Neural cell (in vitro differentiated cells): Measurements from ENCODE around the gene PPP2R1A. TPM values are rescaled to one million over a fixed set of nuclear protein-coding genes. Genes with fewer than 3 reads are reported as not detected.

ENCODE experiments used
- H2AFZ ChIP-seq: fragments of 200-600, 300-800 bp; sonication (generic), shearing (Covaris generic); 2 replicates; pipeline ENCODE4 v1.6.0; 2014; ENCODE audit warnings: low read depth, mild to moderate bottlenecking, antibody characterized with exemption, low read length, moderate library complexity
- H3F3A ChIP-seq: fragments of 200-600 bp; shearing (Covaris generic); 2 replicates; pipeline ENCODE4 v1.6.1; 2016; ENCODE audit warnings: mild to moderate bottlenecking, moderate library complexity, mixed read lengths, antibody characterized with exemption, low read length; ENCODE audit not compliant: insufficient read depth, poor library complexity, severe bottlenecking
- H3K27ac ChIP-seq: fragments of 200-600, 300-800 bp; sonication (generic), shearing (Covaris generic); 2 replicates; pipeline ENCODE4 v1.5.1; 2014; ENCODE audit warnings: mild to moderate bottlenecking, low read length, moderate library complexity
- H3K27me3 ChIP-seq: fragments of 300-800, 200-600 bp; sonication (generic), shearing (Covaris generic); 2 replicates; pipeline ENCODE4 v1.6.0; 2014; ENCODE audit warnings: mild to moderate bottlenecking, low read depth, low read length, moderate library complexity; ENCODE audit not compliant: insufficient read depth
- H3K36me3 ChIP-seq: fragments of 300-800, 200-600 bp; sonication (generic), shearing (Covaris generic); 2 replicates; pipeline ENCODE4 v1.5.1; 2014; ENCODE audit warnings: mild to moderate bottlenecking, antibody characterized with exemption, low read length, moderate library complexity; ENCODE audit not compliant: insufficient read depth
- H3K4me2 ChIP-seq: fragments of 300-800, 200-600 bp; sonication (generic), shearing (Covaris generic); 2 replicates; pipeline ENCODE4 v1.6.0; 2014; ENCODE audit warnings: mild to moderate bottlenecking, low read length
- H3K4me3 ChIP-seq: fragments of 300-800, 200-600 bp; sonication (generic), shearing (Covaris generic); 2 replicates; pipeline ENCODE4 v1.5.1; 2014; ENCODE audit warnings: mild to moderate bottlenecking, low read length, moderate library complexity
- H3K79me2 ChIP-seq: fragments of 200-600 bp; shearing (Covaris generic); replicated peaks from 2 replicates; pipeline ENCODE4 v1.6.0; 2014; ENCODE audit warnings: mild to moderate bottlenecking, low read length, moderate library complexity; ENCODE audit not compliant: insufficient read depth
- H3K9ac ChIP-seq: fragments of 300-800, 200-600 bp; sonication (generic), shearing (Covaris generic); 2 replicates; pipeline ENCODE4 v1.6.1; 2016; ENCODE audit warnings: mild to moderate bottlenecking, low read length, mixed read lengths
- H3K9me2 ChIP-seq: fragments of 200-600 bp; shearing (Covaris generic); 2 replicates; pipeline ENCODE4 v1.6.1; 2016; ENCODE audit warnings: mild to moderate bottlenecking, low read length, mixed read lengths; ENCODE audit not compliant: insufficient read depth
- H3K9me3 ChIP-seq: fragments of 200-600, 300-800 bp; sonication (generic), shearing (Covaris generic); 2 replicates; pipeline ENCODE4 v1.6.1; 2016; ENCODE audit warnings: mild to moderate bottlenecking, mixed run types, low read length, moderate library complexity, mixed read lengths
- H4K20me1 ChIP-seq: fragments of 200-600 bp; shearing (Covaris generic); 2 replicates; pipeline ENCODE4 v1.6.1; 2016; ENCODE audit warnings: mild to moderate bottlenecking, mixed run types; ENCODE audit not compliant: insufficient read depth
- EP300 ChIP-seq: fragments of 450-650 bp; conservative IDR thresholded peaks from 2 replicates; pipeline ENCODE4 v1.6.1; 2014; ENCODE audit warnings: antibody characterized with exemption, mild to moderate bottlenecking, moderate library complexity; ENCODE audit not compliant: poor library complexity, severe bottlenecking
- EZH2 ChIP-seq: fragments of 200-600, 300-800 bp; shearing (Covaris generic), sonication (generic); IDR thresholded peaks from 2 replicates; pipeline ENCODE4 v1.6.1; 2014; ENCODE audit warnings: antibody characterized with exemption, low read length, borderline replicate concordance, mild to moderate bottlenecking; ENCODE audit not compliant: insufficient read depth, poor library complexity, severe bottlenecking
- MXI1 ChIP-seq: fragments of 450-650 bp; conservative IDR thresholded peaks from 2 replicates; pipeline ENCODE4 v1.6.1; 2014; ENCODE audit warnings: antibody characterized with exemption, mild to moderate bottlenecking; ENCODE audit not compliant: poor library complexity, severe bottlenecking
- POLR2AphosphoS5 ChIP-seq: IDR thresholded peaks from 2 replicates; pipeline ENCODE4 v1.6.1; 2012
- RAD21 ChIP-seq: fragments of 450-650 bp; conservative IDR thresholded peaks from 2 replicates; pipeline ENCODE4 v1.6.1; 2014; ENCODE audit warnings: antibody characterized with exemption, mild to moderate bottlenecking, moderate library complexity
- REST ChIP-seq: IDR thresholded peaks from 2 replicates; pipeline ENCODE4 v1.6.1; 2012; ENCODE audit warnings: borderline replicate concordance
- SMC3 ChIP-seq: fragments of 450-650 bp; conservative IDR thresholded peaks from 2 replicates; pipeline ENCODE4 v1.6.1; 2014; ENCODE audit warnings: antibody characterized with exemption, mild to moderate bottlenecking, moderate library complexity; ENCODE audit not compliant: poor library complexity
- TAF1 ChIP-seq: IDR thresholded peaks from 2 replicates; pipeline ENCODE4 v1.6.1; 2012; ENCODE audit warnings: low read depth
- polyA plus RNA-seq: library from polyadenylated mRNA; depleted of rRNA; stranded (reverse); fragments of >200 nt; gene quantifications from 2 replicates; pipeline ENCODE4 v1.2.3, GENCODE V29; 2014
- TF ChIP-seq, protein P1 (sequence below): fragments of 450-650 bp; IDR thresholded peaks from 2 replicates; pipeline ENCODE4 v1.5.1; 2014; ENCODE audit warnings: antibody characterized with exemption, mild to moderate bottlenecking, moderate library complexity; ENCODE audit not compliant: poor library complexity, severe bottlenecking

Gene PPP2R1A
- polyA plus RNA-seq, 1 donor from 2014 or later: 394 TPM

DNA sequence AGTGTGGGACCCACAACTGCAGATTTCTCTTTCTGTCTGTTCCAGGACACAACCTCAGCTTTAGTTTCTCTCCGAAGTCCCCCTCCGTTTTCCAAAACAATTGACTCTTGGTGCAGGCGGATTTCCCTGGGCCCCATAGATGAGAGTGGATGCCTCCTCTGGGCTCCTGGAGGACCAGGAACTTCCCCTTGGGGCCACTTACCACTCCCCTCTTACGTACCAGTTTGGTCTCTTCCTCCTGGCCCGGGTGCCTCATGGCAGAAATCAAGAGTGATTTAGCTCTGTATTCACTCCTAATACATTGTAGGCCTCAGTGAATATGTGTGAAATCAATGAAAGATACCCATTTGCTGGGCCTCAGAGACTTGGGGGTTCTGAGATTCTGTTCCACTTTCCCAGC lies 34.4 kb downstream of the PPP2R1A start:
- Histone ChIP-seq H2AFZ (no peak overlapping the region), H3K4me3 (no peak overlapping the region), H3K9ac (no peak overlapping the region), H3K9me3 (no peaks in the 10 kb centered on the region), H4K20me1 (no peaks in the 10 kb centered on the region), H3K36me3 (peaks cover 19% of the 10 kb centered on the region), H3K79me2 (no peaks in the 10 kb centered on the region), H3F3A (no peaks in the 10 kb centered on the region), H3K27me3 (no peaks in the 10 kb centered on the region), H3K9me2 (no peaks in the 10 kb centered on the region), H3K4me2 (no peak overlapping the region), H3K27ac (no peak overlapping the region)
- TF ChIP-seq MXI1: no peak
- TF ChIP-seq EP300: no peak
- no peak for TF ChIP-seq POLR2AphosphoS5
- no peak for TF ChIP-seq SMC3
- TF ChIP-seq, protein P1, sequence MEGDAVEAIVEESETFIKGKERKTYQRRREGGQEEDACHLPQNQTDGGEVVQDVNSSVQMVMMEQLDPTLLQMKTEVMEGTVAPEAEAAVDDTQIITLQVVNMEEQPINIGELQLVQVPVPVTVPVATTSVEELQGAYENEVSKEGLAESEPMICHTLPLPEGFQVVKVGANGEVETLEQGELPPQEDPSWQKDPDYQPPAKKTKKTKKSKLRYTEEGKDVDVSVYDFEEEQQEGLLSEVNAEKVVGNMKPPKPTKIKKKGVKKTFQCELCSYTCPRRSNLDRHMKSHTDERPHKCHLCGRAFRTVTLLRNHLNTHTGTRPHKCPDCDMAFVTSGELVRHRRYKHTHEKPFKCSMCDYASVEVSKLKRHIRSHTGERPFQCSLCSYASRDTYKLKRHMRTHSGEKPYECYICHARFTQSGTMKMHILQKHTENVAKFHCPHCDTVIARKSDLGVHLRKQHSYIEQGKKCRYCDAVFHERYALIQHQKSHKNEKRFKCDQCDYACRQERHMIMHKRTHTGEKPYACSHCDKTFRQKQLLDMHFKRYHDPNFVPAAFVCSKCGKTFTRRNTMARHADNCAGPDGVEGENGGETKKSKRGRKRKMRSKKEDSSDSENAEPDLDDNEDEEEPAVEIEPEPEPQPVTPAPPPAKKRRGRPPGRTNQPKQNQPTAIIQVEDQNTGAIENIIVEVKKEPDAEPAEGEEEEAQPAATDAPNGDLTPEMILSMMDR: no peak
- TF ChIP-seq RAD21: no peak
- TF ChIP-seq TAF1: no peak
- TF ChIP-seq REST: no peak
- no peak for TF ChIP-seq EZH2

- H3K36me3 ChIP-seq: peaks cover 11% of the 10 kb centered on the region
- H3K27me3 ChIP-seq: no peaks in the 10 kb centered on the region
- no peak overlapping the region for H3K27ac ChIP-seq
- TF ChIP-seq MXI1: no peak
- TF ChIP-seq TAF1: no peak
- TF ChIP-seq, protein P1: no peak
- TF ChIP-seq RAD21: no peak
- TF ChIP-seq SMC3: no peak
- TF ChIP-seq POLR2AphosphoS5: no peak
- no peak for TF ChIP-seq EP300
- no peak for TF ChIP-seq REST
- no peak for TF ChIP-seq EZH2
- H3K4me2 ChIP-seq: no peak overlapping the region
- H2AFZ ChIP-seq: no peak overlapping the region
- no peaks in the 10 kb centered on the region for H4K20me1 ChIP-seq
- H3F3A ChIP-seq: no peaks in the 10 kb centered on the region
- H3K9ac ChIP-seq: no peak overlapping the region
- H3K9me3 ChIP-seq: no peaks in the 10 kb centered on the region
- no peak overlapping the region for H3K4me3 ChIP-seq
- no peaks in the 10 kb centered on the region for H3K9me2 ChIP-seq
- H3K79me2 ChIP-seq: no peaks in the 10 kb centered on the region
These were observed 36.8 kb downstream of the PPP2R1A start for GRCh38 chr19:52226652-52227051.
